GM15510 (cell line): Measurements from ENCODE around the gene PRSS38.

ENCODE experiments used
- POLR2A ChIP-seq: IDR thresholded peaks from 3 replicates; pipeline ENCODE4 v1.6.1; 2011; ENCODE audit warnings: borderline replicate concordance; ENCODE audit not compliant: insufficient read length; ENCODE audit errors: extremely low read depth

The PRSS38 gene

DNA sequence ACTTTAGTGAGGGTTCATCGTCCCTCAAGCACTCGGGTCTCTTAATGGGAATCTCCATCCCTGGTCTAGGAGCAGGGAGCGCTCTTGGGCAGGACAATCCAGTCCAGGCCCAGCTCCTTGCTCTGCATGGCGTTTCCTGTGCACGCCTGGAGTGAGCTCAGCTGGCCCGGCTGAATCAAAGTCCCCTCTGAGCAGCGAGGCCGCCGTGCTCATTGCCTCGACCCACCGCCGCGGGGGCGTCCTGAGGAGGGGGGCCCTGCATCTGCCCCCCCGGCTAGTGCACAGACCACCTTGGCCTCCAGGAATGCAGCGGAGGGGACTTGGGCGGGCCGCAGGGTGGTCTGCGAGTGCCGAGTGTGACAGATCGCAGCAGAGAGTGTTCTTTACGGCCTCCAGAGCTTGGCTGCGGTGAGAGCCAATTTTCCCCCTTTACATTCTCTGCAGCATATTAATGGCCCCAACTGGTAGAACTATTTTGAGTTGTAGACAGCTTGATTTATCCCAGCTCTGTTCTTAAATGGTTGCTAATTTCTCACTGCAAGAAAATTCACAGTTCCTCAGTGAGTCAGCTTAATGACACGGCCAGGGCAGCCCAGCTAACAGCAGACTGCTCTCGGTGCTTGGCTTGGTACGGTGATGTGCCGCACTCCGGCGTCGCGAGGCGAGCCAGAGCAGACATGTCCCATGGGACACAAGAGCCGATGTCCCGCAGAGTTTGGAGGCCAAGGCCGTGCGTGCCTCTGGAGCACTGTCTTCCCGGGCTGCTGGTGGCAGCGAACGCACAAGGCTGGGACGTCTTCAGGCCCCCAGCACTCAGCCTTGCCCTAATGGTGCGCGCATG is 40.4 kb upstream of the PRSS38 start:
- no peak for TF ChIP-seq POLR2A

DNA sequence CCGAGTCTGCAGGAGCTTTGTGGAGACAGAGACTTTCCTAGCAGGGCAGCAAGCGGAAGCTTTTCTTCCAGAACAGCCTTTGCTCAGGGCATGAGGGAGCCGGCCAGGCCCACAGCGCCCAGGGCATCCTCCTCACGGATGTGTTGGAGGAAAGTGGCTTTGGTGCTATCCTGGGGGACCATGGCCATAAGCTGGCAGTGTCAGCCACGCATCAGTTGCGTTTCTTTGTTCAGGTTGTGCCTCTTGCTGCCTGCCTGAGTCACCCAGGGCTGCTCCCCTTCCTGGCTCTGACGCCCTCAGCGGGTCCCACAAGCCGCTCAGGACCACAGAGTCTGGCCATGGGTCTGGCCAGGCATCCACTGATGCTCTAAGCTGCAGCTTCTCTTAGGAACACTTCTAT is 39.6 kb upstream of the PRSS38 start:
- no peak for TF ChIP-seq POLR2A

DNA sequence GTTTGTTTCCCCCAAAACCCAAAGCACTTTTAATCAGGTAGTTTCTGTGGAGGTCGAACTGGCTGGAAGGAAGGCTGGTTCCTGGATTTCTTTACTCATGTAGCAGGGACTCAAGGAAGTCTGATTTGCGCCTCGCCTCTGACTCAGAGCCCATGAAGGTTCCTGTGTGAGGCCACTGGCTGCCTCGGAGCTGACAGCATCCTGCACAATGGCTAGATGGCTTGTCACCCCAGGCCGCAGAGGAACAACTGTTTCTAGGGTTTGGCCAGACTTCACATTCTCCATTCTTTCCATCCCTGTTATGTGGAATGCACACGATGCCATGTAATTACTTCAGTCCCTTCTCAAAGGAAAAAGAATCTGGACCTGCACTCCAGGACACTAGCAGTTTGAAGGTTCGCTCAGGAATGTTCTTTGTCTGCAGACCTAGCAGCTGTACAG is 39.1 kb upstream of the PRSS38 start:
- TF ChIP-seq POLR2A: no peak

DNA sequence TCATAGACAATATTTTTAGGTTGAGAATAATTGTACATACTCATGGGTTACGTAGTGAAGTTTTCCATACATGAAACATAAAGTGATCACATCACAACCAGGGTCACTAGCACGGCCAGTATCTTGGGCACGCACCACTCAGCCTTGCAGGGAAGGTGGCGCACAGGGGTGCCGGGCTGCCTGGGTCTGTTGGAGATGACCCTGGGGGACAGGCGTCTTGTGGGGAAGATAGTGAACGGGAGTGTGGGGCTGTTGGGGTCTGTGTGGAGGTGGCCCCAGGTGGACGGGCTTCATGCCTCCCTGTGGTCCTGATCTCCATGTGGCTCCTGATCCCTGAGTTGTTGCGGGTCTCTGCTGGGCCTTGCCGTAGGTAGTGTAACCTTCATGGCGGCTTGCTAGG is 38.3 kb upstream of the PRSS38 start:
- TF ChIP-seq POLR2A: no peak

DNA sequence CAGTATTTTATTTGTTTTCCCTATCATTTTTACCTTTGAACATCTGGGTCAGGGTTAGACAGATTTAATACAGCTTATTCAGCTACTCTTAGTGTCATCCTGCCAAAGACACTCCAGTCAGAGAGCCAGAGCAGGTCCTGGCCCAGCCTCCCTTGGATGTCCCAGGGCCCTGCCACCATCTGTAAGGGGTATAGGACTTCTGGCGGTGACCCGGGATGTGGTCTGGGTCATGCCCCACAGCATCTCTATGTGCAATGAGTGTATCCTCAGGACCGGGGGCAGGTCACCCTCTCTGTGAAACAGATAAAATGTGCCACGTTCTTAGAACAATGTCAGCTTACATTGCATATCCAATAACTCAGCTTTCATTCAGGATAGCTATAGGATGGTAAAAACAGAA is 37.8 kb upstream of the PRSS38 start:
- no peak for TF ChIP-seq POLR2A

DNA sequence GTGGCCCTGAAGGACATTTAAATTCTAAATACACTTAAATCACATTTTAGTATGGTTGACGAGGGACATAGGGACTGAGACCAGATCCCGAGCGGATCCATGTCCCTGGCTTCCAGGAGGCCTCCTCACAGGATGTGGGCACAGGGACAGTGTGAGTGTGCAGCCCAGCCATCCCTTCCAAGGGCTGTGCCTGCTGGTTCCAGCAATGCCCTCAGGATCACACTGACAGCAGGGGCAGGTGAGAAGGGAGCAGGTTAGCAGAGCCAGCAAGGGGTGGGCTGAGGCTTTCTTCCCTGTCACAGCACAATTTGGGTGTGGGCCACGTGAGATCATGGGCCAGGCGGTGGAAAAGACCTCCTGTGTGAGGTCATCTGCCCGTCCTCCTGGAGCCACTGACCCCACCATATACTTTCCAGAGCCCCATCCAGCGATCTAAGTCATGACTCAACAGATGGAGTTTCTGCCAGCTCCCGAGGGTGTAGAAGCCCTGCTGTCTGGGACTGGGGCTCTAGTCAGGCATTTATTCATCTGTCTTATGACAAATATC is 37.0 kb upstream of the PRSS38 start:
- no peak for TF ChIP-seq POLR2A

DNA sequence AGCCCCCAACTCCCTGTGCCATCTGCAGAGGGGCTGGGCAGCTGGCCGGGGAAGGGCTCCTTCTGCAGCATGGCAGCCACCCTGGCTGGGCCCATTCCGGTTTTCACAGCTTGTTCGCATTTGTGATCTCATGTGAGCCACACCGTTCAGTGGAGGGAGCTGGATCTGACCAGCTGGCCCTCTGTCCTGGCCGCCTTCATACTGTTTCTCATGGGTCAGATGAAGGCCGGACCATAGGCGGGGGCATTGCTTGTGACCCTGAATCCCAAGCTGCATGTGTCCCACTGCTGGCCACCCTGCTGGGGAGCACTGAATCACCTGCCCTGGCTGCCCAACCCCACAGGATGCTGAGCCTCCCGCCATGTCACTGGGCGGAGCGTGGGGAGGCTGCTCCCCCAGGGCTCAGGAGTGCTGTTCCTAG is 36.4 kb upstream of the PRSS38 start:
- no peak for TF ChIP-seq POLR2A

DNA sequence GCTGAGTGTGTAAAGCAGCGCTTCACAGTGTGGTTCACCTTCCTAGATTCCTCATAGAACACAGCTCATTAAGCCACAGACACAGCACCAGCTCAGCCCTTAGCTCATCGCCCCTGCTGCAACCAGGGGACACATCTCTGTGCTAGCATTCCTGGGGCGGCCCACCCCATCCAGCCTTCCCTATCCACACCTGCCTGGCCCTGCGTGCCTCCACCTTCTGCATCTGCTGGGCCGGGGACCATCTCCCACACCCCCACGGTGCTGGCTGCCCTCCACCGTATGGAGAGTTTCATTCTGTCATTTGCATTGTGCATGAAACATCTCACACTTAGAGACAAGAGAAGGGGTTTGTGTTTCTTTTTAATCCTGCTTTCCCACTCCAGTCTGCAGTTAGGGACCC is 35.8 kb upstream of the PRSS38 start:
- no peak for TF ChIP-seq POLR2A

DNA sequence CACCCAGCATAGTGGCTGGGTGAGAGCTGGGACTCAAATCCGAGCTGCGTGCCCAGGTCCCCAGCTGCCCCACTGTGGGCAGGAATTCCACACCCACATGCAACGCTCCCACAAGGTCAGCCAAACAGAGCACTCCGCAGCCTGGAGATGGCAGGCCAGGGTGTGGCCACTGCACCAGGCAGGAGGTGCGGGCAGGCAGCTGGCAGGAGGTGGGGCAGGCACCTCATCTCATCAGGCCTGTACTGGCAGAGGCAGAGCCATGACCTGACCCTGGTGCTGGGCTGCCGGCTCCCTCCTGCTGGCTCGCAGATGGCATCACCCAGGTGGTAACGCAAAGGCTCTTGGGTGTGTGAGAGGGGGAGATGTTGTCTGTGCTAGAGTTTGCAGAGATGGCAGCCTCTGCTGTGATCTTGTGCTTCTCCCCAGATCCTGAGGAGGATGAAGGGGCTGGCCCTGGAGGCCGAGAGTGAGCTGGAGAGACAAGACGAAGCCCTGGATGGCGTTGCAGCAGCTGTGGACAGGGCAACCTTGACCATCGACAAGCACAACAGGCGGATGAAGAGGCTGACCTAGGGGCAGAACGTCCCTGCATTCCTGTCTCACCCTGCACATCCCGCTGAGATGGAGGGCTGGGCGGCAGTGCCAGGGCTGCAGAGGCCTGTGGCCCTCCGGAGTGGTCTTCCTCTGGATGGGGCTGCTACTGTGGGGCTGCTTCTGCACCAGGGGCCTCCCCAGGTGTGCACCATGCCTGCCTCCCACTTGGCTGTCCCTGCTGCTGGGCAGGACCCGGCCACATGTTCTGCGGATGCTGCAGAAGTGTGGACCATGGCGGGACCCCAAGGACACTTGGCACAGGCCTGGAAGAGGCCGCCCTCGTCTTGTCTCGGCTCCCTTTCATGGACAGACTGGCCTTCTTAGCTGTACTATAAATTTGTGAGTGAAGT is 35.1 kb upstream of the PRSS38 start:
- no peak for TF ChIP-seq POLR2A

DNA sequence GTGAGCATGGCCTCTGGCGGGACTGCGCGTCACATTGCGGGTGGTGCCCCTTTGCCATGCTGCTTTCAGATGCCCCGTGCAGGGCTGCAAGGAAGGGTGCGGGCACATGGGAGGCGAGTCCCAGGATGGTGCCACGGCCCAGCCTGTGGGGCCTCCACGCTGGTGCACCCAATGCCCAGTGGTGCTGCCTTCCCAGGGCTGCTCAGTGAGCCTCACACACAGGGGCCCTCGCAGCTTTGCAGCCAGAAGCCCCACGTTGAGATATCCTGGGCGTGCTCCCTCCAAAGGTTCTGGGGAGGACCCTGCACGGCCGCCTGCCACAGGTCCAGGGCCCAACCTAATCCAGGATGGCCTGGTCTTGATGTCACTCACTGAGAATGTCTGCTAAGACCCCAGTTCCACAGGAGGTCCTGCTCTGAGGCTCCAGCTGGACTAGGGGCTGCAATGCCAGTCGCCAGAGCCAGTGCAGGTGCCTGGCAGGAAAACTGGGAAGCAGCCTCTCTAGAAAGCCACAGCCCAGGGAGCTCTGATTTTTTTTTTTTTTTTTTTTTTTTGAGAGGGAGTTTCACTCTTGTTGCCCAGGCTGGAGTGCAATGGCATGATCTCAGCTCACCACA is 34.1 kb upstream of the PRSS38 start:
- TF ChIP-seq POLR2A: no peak

DNA sequence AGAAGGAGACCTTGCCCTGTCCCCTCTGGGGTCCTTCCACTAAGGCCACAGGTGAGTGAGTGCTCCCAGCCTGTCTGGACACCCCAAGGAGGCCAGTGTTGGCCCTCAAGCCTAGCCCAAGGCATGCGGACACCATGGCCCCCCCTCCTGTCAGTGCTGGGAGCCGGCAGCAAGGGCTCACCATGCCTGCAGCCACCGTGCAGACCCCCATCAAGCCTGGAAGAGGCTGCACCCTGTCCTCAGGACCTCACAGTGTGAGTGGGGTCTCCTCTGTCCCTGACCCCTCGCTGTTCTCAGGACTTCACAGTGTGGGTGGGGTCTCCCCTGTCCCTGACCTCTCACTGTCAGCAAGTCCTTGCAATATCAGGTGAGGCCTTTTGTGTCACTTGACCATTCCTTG is 33.2 kb upstream of the PRSS38 start:
- TF ChIP-seq POLR2A: no peak

DNA sequence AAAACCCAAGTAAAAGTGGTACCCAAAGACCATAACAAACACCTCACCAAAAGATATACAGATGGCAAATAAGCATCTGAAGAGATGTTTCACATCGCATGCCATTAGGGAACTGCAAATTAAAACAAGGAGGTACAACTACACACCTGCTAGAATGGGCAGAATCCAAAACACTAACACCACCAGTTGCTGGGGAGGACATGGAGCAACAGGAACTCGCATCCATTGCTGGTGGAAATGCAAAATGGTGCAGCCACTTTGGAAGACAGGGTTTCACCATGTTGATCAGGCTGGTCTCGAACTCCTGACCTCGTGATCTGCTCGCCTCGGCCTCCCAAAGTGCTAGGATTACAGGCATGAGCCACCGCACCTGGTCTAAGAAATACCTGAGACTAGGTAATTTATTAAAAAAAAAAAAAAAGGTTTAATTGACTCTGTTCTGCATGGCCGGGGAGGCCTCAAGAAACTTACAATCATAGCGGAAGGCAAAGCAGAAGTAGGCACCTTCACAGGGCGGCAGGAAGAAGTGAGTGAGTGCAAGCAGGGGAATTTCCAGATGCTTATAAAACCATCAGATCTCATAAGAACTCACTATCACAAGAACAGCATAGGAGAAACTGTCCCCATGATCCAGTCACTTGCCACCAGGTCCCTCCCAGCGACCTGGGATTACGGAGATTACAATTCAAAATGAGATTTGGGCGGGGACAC is 30.2 kb upstream of the PRSS38 start:
- no peak for TF ChIP-seq POLR2A

DNA sequence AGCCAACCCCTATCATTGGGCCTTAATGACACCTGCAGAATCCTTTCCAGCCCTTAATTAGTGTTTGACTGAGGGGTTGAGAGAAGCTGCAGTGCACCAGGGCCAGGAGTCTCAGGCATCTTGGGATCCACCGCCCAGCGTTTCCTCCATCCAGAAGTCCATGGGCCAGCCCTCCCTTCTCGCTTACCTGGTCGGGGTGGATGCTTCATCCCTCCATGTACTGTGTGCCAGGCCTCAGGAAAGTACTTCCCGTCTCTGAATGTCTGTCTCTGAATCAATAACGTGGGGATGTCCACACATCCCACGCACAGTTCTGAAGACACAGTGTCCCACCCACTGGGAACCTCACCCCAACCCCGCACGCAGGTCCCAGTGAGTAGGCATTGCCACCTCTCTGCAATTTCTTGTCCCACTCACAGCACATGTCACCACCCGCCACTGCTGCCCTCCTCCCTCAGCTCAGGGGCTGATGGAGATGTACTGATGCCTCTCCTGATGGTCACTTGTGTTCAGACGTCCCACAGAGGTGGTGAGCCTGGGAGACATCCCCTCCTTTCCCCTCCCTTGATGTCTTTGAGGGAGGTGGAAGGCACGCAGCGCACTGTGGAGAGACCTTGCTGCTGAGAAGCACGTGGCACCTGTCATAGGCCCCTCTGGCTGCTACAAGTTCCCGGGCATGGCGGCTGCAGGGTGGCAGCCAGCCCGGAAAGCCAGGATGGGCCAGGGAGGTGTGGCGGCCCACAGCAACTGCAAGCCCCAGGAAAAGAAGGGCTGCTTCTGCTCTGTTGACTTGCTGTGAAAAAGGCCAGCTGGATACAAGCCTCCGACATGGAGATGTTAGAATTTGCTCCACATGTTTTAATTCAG is 29.4 kb upstream of the PRSS38 start:
- no peak for TF ChIP-seq POLR2A
